ENCODE data around the gene TRIM31.

The TRIM31 gene

GRCh38 chr6:30112402-30112994, 392 bp downstream of the TRIM31 start:
- Histone ChIP-seq H3K4me3 (ENCODE audit: low read depth, low read length) (no peak overlapping the region), H3K27me3 (ENCODE audit: insufficient read depth, low read depth, severe bottlenecking) (peaks cover 100% of the 10 kb centered on the region)
- TF ChIP-seq CTCF (IDR thresholded peaks at IDR 0.05; ENCODE audit: low read depth, low read length), result no peak

GRCh38 chr6:30111266-30111856, 1.5 kb downstream of the TRIM31 start:
- Histone ChIP-seq H3K9me3 (ENCODE audit: severe bottlenecking) (peaks cover 3% of the 10 kb centered on the region), H3K4me3 (ENCODE audit: low read depth, low read length) (no peak overlapping the region), H3K36me3 (no peaks in the 10 kb centered on the region), H3K27me3 (ENCODE audit: insufficient read depth, low read depth, severe bottlenecking) (peaks cover 98% of the 10 kb centered on the region), H3K27ac (no peak overlapping the region)
- no peak for DNase-seq
- TF ChIP-seq CTCF (IDR thresholded peaks at IDR 0.05; ENCODE audit: low read depth, low read length), result no peak

More at GRCh38 chr6:30112402-30112994, 392 bp downstream of the TRIM31 start:
- Histone ChIP-seq H3K36me3 (no peaks in the 10 kb centered on the region), H3K27ac (no peak overlapping the region), H3K9me3 (ENCODE audit: severe bottlenecking) (peaks cover 3% of the 10 kb centered on the region)
- no peak for DNase-seq

- peak; percentile 30; the same call in 1 of the 2 replicates for TF ChIP-seq CTCF (IDR thresholded peaks at IDR 0.05; ENCODE audit: low read depth, low read length)
- no peak overlapping the region for H3K4me3 ChIP-seq (ENCODE audit: low read depth, low read length)
- no peaks in the 10 kb centered on the region for H3K36me3 ChIP-seq
- H3K27ac ChIP-seq, result no peak overlapping the region
- H3K27me3 ChIP-seq (ENCODE audit: insufficient read depth, low read depth, severe bottlenecking), result peaks cover 96% of the 10 kb centered on the region
- no peak for DNase-seq
- no peaks in the 10 kb centered on the region for H3K9me3 ChIP-seq (ENCODE audit: severe bottlenecking)
These were observed 8.2 kb downstream of the TRIM31 start for GRCh38 chr6:30104661-30105060.

- Histone ChIP-seq H3K4me3 (ENCODE audit: low read depth, low read length) (peak overlapping the region; percentile 49), H3K27me3 (ENCODE audit: insufficient read depth, low read depth, severe bottlenecking) (peaks cover 94% of the 10 kb centered on the region), H3K36me3 (no peaks in the 10 kb centered on the region), H3K27ac (no peak overlapping the region), H3K9me3 (ENCODE audit: severe bottlenecking) (no peaks in the 10 kb centered on the region)
- no peak for DNase-seq
- TF ChIP-seq CTCF (IDR thresholded peaks at IDR 0.05; ENCODE audit: low read depth, low read length), result no peak
These were observed 9.1 kb downstream of the TRIM31 start for GRCh38 chr6:30103872-30104179.

- H3K27me3 ChIP-seq (ENCODE audit: insufficient read depth, low read depth, severe bottlenecking), result peaks cover 94% of the 10 kb centered on the region
- no peak overlapping the region for H3K27ac ChIP-seq
- TF ChIP-seq CTCF (IDR thresholded peaks at IDR 0.05; ENCODE audit: low read depth, low read length), result peak; percentile 98
- peak; percentile 93 for DNase-seq
- peak overlapping the region; percentile 49 for H3K4me3 ChIP-seq (ENCODE audit: low read depth, low read length)
- no peaks in the 10 kb centered on the region for H3K9me3 ChIP-seq (ENCODE audit: severe bottlenecking)
- no peaks in the 10 kb centered on the region for H3K36me3 ChIP-seq
These were observed 9.7 kb downstream of the TRIM31 start for GRCh38 chr6:30102970-30103871.

All from WERI-Rb-1 (cell line).